GM20000 (cell line): ENCODE data around the gene PPFIBP2.

ENCODE experiments used
- DNase-seq: peaks from one replicate; pipeline ENCODE4 v3.0.0; 2012; ENCODE audit warnings: low spot score
- TF ChIP-seq, protein P1 (sequence below): IDR thresholded peaks from 2 replicates; pipeline ENCODE4 v1.5.1; 2012; ENCODE audit warnings: mild to moderate bottlenecking, control low read depth; ENCODE audit errors: extremely low read depth, missing control alignments

The PPFIBP2 gene

GRCh38 chr11:7675631-7676030 lies 161.8 kb downstream of the PPFIBP2 start:
- no peak for DNase-seq
- TF ChIP-seq, protein P1, sequence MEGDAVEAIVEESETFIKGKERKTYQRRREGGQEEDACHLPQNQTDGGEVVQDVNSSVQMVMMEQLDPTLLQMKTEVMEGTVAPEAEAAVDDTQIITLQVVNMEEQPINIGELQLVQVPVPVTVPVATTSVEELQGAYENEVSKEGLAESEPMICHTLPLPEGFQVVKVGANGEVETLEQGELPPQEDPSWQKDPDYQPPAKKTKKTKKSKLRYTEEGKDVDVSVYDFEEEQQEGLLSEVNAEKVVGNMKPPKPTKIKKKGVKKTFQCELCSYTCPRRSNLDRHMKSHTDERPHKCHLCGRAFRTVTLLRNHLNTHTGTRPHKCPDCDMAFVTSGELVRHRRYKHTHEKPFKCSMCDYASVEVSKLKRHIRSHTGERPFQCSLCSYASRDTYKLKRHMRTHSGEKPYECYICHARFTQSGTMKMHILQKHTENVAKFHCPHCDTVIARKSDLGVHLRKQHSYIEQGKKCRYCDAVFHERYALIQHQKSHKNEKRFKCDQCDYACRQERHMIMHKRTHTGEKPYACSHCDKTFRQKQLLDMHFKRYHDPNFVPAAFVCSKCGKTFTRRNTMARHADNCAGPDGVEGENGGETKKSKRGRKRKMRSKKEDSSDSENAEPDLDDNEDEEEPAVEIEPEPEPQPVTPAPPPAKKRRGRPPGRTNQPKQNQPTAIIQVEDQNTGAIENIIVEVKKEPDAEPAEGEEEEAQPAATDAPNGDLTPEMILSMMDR, result no peak

GRCh38 chr11:7677071-7677470 lies 163.3 kb downstream of the PPFIBP2 start:
- no peak for DNase-seq
- TF ChIP-seq, protein P1, result no peak

GRCh38 chr11:7677796-7678201 lies 164.0 kb downstream of the PPFIBP2 start:
- TF ChIP-seq, protein P1, result no peak

DNA sequence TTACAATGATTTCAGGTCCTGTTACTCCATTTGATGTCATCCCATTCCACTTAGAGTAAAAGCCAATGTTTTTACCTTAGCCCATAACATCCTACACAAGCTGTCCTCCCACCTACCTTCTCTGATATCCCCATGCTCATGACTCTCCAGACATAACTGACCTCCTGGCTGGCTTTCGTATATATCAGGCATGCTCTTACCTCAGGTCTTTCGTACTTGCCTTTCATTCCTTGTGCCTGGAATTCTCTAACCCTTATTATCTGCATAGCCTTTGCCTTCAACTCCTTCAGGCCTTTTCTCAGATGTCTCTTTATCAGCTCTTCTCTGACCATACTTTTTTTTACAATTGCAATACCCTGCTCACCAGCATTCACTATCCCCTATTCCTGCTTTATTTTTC lies 169.8 kb downstream of the PPFIBP2 start:
- TF ChIP-seq, protein P1, result no peak
- no peak for DNase-seq

More at GRCh38 chr11:7677796-7678201, 164.0 kb downstream of the PPFIBP2 start:
- DNase-seq, result no peak

DNA sequence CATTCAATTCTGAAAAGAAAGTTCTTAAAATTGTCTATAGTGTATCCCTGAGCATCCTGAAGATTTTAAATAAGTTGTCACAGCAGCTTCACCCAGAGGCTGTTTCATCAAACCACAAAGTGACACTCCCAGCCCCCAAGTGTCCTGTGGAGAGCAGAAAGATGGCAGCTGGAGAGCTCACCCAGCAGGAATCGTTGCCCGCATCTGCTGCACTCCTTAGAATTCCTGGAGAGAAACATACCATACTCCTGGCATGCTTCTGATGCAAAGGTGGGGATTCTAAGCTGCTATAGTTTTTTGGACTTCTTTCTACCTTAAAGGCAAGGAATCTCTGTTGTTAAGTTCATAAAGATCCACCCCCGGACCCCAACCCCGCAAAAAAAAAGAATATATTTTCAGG lies 173.0 kb downstream of the PPFIBP2 start:
- TF ChIP-seq, protein P1, result no peak
- DNase-seq, result no peak

DNA sequence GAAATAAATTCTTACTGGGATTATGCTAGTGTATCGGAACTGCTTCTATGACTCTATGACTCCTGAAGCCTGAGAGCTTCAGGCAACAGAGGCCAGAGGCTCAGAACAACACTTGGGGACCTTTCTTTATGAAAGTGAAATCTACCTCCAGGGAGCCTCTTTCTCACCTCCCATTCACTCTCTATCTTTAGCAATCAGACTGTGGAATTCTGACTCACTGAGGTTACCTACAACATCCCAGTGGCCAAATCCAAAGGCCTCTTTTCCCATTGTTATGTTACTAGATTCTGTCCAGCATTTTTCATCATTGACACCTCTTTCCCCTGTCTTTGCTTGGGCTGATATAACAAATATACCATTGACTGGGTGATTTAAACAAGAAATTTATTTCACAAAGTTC lies 173.6 kb downstream of the PPFIBP2 start:
- TF ChIP-seq, protein P1, result no peak
- no peak for DNase-seq

DNA sequence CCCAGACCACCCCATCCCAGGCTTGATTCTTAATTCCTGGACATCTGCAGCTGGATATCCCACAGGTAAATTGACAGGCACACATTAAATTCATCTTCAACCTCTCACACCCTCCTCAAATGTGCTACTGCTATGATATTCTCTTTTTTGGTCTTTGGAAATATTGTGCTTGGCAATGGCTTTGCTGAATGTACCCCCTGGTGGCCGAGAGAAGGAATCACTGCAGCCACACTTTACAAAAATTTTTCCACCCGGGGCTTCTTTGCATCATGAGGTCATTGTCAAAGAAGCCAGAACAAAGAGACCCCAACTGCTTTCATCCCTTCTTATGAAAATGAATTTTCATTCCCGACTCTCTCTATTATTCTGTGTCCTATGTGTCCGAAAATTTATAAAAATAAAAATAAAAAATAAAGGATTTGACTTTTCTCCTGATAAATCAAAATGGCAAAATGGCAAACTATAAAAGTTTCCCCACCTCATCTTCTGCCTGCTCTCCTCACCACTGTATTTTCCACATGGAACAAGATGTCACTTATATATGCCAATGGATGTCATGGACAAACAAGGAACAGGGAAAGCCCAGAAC lies 174.5 kb downstream of the PPFIBP2 start:
- peak; percentile 49 for DNase-seq
- TF ChIP-seq, protein P1, result peak; percentile 77
